GM11168 (cell line): ENCODE results near the gene BRD2.

ENCODE experiments used
- in situ Hi-C: fragments of 300-500 bp; cut with MboI; formaldehyde crosslinking; loops from one replicate; pipeline ENCODE4 v1.12.0; 2022; ENCODE audit warnings: low sequenced_read_pairs; ENCODE audit not compliant: unreplicated experiment

BRD2 gene

DNA sequence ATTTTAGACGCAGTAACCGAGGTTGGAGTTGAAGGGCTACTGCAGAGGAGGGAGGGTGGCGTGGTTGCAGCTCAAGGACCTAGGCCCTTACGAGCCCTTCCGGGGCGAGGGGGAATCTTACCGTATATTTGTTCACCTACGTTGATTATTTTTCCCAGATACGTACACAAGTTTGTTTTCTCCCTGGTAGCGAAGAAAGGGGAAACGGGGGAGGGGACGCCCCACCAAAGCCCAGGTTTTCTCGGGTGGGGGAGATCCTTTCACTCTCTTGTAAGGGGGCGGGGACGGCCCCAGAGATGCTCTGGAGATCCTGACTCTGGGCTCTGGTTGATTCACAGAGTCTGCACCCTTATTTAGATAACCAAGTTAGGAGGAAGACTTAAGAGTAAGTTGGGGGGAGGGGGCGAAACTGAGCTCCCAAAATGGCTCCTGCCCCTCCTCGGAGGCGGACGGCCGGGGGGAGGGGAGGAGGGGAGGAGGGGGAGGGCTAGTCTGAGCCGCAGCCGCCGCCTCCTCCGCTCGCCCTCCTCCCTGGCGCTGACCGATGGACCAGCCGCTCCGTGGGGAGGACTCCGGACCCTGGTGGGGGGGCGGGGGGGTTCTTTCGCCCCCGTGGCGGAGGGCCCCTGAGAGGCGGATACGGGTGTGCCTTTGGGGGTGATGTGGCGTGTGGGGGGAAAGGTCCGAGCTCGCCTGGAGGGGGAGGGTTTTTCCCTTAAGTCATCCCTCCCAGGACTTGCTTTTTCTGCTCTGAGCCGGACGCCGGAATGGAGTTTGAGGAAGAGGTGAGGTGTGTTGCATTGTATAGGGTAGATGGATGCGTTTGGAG lies 2.2 kb downstream of the BRD2 start:
- in situ Hi-C loops: loop anchor here (10.0 kb wide), 1 partner anchor 86 kb away; no protein-coding TSS in a partner anchor

DNA sequence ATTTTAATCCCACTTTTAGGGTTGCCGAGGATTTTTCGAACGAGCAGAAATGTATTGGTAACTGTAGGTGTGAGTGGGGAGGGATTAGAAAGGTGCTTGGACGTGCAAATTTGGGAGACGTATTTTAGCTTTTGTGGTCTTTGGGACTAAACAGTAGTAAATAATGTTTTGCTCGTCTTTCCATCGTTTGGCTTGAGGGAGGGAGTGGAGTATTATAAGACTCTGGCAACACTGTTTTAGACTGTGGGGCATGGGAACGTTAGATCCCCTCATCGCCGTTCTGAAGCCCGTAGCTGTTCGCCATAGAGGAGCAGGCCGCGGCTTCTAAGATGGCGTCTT lies 2.8 kb downstream of the BRD2 start:
- in situ Hi-C loops: loop anchor here (10.0 kb wide), 1 partner anchor 86 kb away; no protein-coding TSS in a partner anchor

GRCh38 chr6:32971581-32972352 lies 3.4 kb downstream of the BRD2 start:
- in situ Hi-C loops: loop anchor here (10.0 kb wide), 1 partner anchor 87 kb away; no protein-coding TSS in a partner anchor

DNA sequence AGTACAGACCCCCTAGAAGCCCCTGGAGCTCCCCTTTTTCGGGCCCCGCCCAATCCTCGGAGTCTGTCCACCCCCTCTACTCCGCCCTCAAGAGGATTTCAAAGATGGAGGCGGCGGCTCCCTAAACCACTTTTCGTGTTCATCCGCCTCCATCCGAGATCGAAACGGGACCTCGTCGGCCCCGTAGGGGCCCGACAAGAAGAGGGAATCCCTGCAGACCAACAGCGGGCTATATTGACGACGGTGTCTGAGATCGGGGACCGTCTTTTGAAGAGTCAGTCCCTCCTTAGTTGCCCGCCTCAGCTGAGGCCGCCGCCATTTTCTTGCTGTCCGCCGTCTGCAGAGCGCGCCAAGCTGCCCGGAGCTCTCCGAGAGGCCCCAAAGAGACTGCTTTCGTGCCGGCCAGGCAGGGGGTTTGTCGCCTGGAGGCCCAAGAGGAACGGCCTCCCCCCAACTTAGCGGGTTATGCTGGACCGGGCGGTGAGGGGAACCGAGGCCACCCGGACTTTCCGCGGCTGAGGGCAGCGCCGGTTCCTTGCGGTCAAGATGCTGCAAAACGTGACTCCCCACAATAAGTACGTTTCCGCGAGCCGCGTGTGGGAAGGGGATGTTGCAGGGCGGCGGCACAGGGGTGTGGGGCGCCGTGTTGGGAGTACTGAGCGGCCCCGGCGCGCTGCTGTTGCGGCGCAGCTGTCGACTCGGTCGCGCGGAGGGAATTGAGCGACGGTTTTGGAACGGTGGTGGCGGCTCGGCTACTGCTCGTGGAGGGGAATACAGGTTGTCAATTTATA lies 4.2 kb downstream of the BRD2 start:
- in situ Hi-C loops: loop anchor here (10.0 kb wide), 1 partner anchor 88 kb away; no protein-coding TSS in a partner anchor

- in situ Hi-C loops: loop anchor here (10.0 kb wide), 1 partner anchor 89 kb away; no protein-coding TSS in a partner anchor
Measured at GRCh38 chr6:32973144-32974015, 5.0 kb downstream of the BRD2 start.

DNA sequence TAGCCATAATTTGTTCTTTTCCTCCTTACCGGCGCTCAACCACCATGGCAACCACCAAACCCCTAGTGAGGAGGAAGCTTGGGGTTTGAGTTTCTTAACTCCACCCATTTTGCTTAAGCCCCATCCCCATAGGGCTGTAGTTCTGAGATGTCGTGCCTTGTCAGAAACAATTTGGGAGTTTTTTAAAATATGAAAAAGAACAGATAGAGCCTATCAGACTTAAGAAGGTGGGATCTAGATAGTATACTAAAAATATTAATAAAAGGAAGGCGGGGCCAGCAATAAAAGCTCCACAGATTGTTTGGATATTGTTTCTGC lies 5.6 kb downstream of the BRD2 start:
- in situ Hi-C loops: loop anchor here (10.0 kb wide), 1 partner anchor 89 kb away; no protein-coding TSS in a partner anchor

DNA sequence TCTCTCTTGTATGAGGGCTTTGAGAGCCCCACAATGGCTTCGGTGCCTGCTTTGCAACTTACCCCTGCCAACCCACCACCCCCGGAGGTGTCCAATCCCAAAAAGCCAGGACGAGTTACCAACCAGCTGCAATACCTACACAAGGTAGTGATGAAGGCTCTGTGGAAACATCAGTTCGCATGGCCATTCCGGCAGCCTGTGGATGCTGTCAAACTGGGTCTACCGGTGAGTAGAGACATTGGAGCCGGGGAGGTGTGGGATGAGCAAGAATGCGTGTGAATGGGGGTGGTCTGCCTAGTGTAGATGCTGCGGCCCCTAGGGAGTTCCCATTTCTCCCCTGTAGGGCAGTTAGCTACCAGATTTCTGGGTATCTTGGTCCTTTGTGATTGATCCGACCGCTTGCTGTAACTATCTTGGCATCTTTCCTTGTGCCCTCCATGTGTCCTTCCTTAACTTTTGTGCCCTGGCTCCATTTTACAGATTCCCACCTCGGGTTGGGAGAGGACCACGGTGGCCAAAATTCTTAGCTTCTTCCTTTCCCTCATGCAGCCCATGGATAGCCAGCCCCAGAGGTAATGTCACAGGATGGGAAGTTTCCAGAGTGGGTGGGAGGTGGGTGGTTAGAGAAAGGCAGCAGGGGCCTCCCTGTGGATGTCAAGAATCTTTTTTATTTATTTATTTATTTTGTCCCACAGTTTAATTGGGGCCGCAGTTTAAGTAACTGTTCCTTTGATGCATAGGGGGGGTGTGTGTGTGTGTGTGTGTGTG lies 6.3 kb downstream of the BRD2 start:
- in situ Hi-C loops: loop anchor here (10.0 kb wide), 1 partner anchor 90 kb away; no protein-coding TSS in a partner anchor

DNA sequence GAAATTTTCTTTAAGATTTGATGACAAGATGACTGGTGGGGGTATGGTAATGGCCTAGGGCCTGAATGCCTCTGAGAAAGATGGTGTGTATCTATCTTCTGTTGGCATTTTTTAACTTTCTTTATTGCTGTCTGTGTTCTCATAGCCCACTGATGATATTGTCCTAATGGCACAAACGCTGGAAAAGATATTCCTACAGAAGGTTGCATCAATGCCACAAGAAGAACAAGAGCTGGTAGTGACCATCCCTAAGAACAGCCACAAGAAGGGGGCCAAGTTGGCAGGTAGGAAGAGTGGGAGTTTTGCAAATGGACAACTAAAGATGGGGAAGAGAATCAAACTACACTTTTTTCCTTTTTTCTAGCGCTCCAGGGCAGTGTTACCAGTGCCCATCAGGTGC lies 7.5 kb downstream of the BRD2 start:
- in situ Hi-C loops: loop anchor here (10.0 kb wide), 1 partner anchor 91 kb away; no protein-coding TSS in a partner anchor

DNA sequence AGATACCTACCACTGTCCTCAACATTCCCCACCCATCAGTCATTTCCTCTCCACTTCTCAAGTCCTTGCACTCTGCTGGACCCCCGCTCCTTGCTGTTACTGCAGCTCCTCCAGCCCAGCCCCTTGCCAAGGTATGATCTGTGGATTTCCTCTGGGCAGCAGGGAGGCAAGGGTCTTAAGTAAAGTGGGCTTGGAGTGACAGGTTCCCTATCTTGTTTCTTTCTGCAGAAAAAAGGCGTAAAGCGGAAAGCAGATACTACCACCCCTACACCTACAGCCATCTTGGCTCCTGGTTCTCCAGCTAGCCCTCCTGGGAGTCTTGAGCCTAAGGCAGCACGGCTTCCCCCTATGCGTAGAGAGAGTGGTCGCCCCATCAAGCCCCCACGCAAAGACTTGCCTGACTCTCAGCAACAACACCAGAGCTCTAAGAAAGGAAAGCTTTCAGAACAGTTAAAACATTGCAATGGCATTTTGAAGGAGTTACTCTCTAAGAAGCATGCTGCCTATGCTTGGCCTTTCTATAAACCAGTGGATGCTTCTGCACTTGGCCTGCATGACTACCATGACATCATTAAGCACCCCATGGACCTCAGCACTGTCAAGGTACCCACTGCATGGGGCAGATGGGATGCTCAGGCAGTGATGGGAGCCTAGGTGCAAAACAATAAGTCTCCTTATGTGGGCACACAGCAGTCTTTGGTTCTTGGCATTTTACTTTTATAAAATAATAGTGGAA lies 8.1 kb downstream of the BRD2 start:
- in situ Hi-C loops: loop anchor here (10.0 kb wide), 1 partner anchor 92 kb away; no protein-coding TSS in a partner anchor

DNA sequence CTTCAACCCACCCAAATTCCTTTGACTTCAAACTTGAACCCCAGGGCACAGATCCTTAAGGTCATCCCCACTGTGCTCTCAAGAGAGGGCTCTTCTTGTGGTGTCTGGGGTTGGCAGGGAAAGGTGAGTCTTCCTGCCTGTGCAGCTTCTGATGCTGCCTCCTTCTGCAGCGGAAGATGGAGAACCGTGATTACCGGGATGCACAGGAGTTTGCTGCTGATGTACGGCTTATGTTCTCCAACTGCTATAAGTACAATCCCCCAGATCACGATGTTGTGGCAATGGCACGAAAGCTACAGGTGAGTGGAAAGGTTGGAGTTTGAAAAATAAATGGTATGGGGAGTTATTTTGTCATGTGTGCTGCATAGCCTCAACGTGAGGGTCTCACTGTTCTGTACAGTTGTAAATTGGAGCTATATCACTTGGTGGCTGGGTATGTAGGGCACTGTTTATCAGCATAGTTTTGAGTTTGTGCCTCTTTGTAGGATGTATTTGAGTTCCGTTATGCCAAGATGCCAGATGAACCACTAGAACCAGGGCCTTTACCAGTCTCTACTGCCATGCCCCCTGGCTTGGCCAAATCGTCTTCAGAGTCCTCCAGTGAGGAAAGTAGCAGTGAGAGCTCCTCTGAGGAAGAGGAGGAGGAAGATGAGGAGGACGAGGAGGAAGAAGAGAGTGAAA lies 9.0 kb downstream of the BRD2 start:
- in situ Hi-C loops: loop anchor here (10.0 kb wide), 1 partner anchor 93 kb away; no protein-coding TSS in a partner anchor

GRCh38 chr6:32977953-32978324 lies 9.5 kb downstream of the BRD2 start:
- in situ Hi-C loops: loop anchor here (10.0 kb wide), 1 partner anchor 93 kb away; no protein-coding TSS in a partner anchor

GRCh38 chr6:32979720-32980487 lies 11.5 kb downstream of the BRD2 start:
- in situ Hi-C loops: loop anchor here (10.0 kb wide), 1 partner anchor 95 kb away; no protein-coding TSS in a partner anchor

GRCh38 chr6:32980488-32981038 lies 12.2 kb downstream of the BRD2 start:
- in situ Hi-C loops: no loop called here

- in situ Hi-C loops: no loop called here
Measured at GRCh38 chr6:32982084-32982701, 13.8 kb downstream of the BRD2 start.

DNA sequence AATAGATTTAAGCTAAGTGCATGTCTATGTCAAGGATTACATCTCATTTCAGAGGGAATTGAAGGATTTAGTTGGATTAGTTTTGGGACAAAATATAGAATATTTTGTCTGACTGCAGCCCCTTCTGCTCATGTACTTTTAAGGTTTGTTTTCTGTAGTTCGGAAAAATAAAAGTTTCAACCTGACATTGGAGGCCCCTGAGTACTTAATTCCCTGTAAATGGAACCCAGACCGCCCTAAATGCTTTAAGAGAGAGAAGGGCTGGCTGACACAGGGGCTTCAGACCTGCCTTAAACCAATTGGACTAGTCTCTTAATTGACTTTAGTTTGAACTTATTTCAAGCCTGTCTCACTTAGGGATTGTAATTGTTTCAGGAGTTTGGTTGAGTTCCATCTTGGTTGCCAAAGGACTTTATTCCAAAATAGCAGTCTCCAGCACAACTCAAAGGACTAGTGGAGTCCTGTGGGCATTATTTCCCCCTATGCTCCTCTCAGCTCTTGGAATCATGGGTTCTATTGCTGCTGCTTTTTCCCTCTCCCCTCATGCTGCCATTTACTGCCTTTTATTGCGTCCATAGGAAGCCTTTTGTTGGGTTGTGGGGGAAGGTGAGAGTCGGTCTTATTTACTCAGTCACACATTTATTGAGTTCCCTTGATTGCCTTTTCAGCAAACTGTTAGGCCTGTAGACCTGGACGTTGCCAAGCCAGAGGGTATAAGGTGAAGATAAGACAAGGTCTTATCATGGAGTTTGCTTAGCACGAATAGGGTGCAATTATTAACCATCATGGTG lies 14.5 kb downstream of the BRD2 start:
- in situ Hi-C loops: no loop called here
